Mesothelial cell of epicardium (in vitro differentiated cells): Measurements from ENCODE around the gene BOD1. TPM values are rescaled to one million over a fixed set of nuclear protein-coding genes. Genes with fewer than 3 reads are reported as not detected.
A peak's percentile ranks its signal among the peaks of the same experiment; 100 is the strongest.

Experiments used
- DNase-seq, 2 experiments: peaks; one replicate each; pipeline ENCODE4 v3.0.0; 2021; ENCODE audit warnings: low spot score in 2 of 2; ENCODE audit not compliant: unreplicated experiment in 2 of 2
- H3K27ac Mint-ChIP-seq: 2 replicates; pipeline ENCODE4 v1.8.0; 2021; ENCODE audit warnings: mixed read lengths
- H3K27me3 Mint-ChIP-seq: 2 replicates; pipeline ENCODE4 v1.8.0; 2021; ENCODE audit warnings: low read depth, mixed read lengths
- H3K36me3 Mint-ChIP-seq: 2 replicates; pipeline ENCODE4 v1.8.0; 2021; ENCODE audit warnings: mixed read lengths
- H3K4me1 Mint-ChIP-seq: 2 replicates; pipeline ENCODE4 v1.8.0; 2021; ENCODE audit warnings: mixed read lengths
- H3K4me3 Mint-ChIP-seq: 2 replicates; pipeline ENCODE4 v1.8.0; 2021; ENCODE audit warnings: mild to moderate bottlenecking, moderate library complexity, mixed read lengths
- H3K9me3 Mint-ChIP-seq: 2 replicates; pipeline ENCODE4 v1.8.0; 2021; ENCODE audit warnings: mixed read lengths
- CTCF ChIP-seq: fragments of 200-600 bp; sonication (generic); IDR thresholded peaks from one replicate; pipeline ENCODE4 v1.5.0; 2021; ENCODE audit warnings: antibody characterized with exemption; ENCODE audit not compliant: unreplicated experiment
- total RNA-seq: library from RNA; stranded (reverse); gene quantifications from 3 replicates; pipeline ENCODE4 v1.2.1, GENCODE V29; 2021

The BOD1 gene
- total RNA-seq = 90.6 to 91.9 TPM (median 91.2 TPM) in 3 replicates

DNA sequence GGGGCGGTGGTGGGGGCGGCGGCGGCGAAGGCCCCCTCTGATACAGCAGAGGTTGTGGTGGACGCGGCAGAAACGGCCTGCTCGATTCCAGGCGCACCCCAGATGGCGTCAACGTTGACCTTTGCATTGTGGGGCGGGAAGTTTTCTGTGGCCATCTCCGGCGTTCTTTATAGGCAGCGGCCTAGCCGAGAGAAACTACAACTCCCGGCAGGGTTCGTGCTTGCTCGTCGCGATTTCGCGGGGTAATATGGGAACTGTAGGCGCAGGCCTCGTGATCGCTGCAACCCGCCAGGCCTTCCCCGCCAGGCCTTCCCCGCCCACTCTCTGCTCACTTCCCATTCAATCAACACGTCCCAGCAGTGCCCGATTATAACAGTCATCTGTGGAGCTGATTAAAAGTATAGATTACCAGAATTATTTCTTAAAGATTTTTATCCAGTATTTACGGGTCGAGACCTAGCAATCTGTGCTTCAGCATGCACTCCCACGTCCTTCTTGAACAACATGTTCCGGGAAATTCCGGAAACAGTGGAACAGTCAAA is at the start of gene BOD1:
TSS of gene BOD1 (minus strand) at position 74 of the 542 bp plus-strand sequence. CDS start 214 bp downstream, outside the sequence.
- TF ChIP-seq CTCF = no peak
- peak within 1 kb of the TSS; percentile 87 for H3K4me3 Mint-ChIP-seq
- H3K4me1 Mint-ChIP-seq = peaks cover 34% of the 10 kb centered on the region
- H3K9me3 Mint-ChIP-seq = no peaks in the 10 kb centered on the region
- H3K27ac Mint-ChIP-seq = peak within 1 kb of the TSS; percentile 97
- peak; percentile 82 to 92 for DNase-seq
- H3K36me3 Mint-ChIP-seq = peaks cover 7% of the 10 kb centered on the region
- H3K27me3 Mint-ChIP-seq = no peaks in the 10 kb centered on the region

- H3K27me3 Mint-ChIP-seq = peaks cover 10% of the 10 kb centered on the region
- H3K27ac Mint-ChIP-seq = no peak overlapping the region
- no peaks in the 10 kb centered on the region for H3K36me3 Mint-ChIP-seq
- DNase-seq = no peak
- H3K4me3 Mint-ChIP-seq = no peak overlapping the region
- peaks cover 10% of the 10 kb centered on the region for H3K4me1 Mint-ChIP-seq
- H3K9me3 Mint-ChIP-seq = peaks cover 6% of the 10 kb centered on the region
- no peak for TF ChIP-seq CTCF
Measured at GRCh38 chr5:173665326-173665725, 48.9 kb upstream of the BOD1 start.

DNA sequence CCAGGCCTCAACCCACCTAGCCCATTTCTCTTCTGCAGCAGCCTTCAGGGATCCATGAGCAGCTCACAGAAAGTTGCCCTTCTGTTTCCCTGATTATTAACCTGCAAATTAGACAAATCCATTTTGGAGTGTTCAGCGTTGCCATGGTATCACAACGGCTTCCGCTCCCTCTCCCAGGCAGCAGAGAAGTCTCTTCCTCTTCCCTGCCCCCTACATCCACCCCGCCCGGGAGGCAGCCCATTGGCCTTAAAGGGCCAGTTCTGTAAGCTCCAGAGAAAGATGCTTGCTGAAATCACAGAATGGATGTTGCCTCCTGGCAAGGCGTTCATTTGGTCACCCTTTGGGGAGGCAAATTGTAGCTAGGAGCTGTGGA is 47.7 kb upstream of the BOD1 start:
- no peak overlapping the region for H3K27ac Mint-ChIP-seq
- H3K9me3 Mint-ChIP-seq = peaks cover 6% of the 10 kb centered on the region
- no peak overlapping the region for H3K4me3 Mint-ChIP-seq

DNA sequence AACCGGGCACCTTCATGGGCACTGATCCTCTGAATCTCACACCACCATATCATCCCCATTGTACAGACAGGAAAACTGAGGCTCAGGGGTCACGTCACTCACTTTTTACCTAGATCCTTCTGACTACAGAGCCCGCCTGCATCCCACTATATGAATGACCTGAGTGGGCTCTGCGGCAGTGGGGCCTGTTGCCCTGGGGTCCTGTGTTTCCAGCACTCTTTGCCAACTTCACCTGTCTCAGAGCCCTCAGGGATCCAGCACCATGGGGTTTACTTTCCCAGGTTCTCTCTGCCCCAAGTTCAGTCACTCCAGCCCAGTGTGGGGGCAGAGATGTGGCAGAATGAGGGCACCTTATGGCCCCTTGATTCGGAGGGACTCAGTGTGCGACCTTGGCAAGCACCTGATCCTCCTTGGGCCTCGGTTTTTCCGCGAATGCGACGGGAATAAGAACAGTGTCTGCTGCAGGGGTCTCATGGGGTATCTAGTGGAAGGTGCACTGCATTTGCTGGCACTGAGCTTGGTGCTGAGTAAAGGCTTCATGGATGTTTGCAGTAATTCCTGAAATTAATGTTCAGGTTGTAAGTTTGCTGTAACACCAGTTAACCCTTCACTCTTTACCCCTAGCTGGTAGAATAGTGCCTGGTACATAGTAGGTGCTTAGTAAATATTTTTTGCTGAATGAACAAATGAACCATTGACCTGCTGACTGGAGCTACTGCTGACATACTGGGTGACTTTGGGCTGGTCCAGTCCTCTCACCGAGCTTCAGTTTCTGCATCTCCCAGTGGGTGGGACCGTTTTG is 47.1 kb upstream of the BOD1 start:
- Mint-ChIP-seq H3K4me3 (no peak overlapping the region), H3K9me3 (peaks cover 6% of the 10 kb centered on the region)
- no peak for TF ChIP-seq CTCF

More for the DNA sequence above, 47.7 kb upstream of the BOD1 start:
- Mint-ChIP-seq H3K36me3 (no peaks in the 10 kb centered on the region), H3K4me1 (no peaks in the 10 kb centered on the region), H3K27me3 (peaks cover 7% of the 10 kb centered on the region)
- no peak for DNase-seq
- no peak for TF ChIP-seq CTCF

DNA sequence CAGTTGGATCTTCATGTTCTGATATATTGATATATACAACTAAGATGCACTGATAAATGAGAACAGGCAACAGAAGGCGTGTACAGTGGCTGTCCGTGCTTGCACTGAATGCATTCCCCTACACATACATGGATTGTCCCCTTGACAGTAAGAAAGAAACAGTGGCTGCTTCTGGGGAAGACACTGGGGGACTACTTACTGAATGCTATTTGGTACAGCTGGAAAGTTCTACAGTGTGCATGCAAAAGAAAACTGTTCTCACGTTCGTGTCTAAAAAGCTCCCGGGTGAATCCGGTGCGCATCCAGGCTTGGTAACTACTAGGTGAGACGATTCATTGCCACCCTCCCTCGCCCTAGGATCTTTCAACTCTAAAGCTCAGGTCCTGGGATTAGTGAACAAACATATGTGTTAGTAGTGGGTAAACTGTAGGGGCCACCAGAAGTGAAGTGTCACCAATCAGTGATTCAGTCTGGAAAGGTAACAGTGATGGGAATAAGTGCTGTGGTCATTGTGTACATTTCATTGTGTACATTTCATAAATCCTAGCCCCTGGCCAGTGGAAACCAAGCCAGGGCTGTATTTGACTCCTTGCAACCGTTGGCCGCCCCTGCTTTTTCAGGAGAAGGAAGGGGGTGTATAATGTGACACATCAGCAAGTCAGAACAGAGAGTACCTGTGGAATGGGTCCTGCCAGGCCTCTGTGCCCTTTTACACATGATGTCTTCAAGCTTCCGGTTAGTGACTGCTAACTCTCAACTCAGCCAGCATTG is 46.3 kb upstream of the BOD1 start:
- no peak overlapping the region for H3K4me3 Mint-ChIP-seq
- TF ChIP-seq CTCF = no peak
- peaks cover 7% of the 10 kb centered on the region for H3K27me3 Mint-ChIP-seq
- no peaks in the 10 kb centered on the region for H3K36me3 Mint-ChIP-seq
- no peak overlapping the region for H3K27ac Mint-ChIP-seq
- H3K9me3 Mint-ChIP-seq = peaks cover 6% of the 10 kb centered on the region
- no peaks in the 10 kb centered on the region for H3K4me1 Mint-ChIP-seq
- no peak for DNase-seq

More for the DNA sequence above, 47.1 kb upstream of the BOD1 start:
- H3K27ac Mint-ChIP-seq = no peak overlapping the region
- H3K27me3 Mint-ChIP-seq = peaks cover 7% of the 10 kb centered on the region
- no peak for DNase-seq
- no peaks in the 10 kb centered on the region for H3K36me3 Mint-ChIP-seq
- H3K4me1 Mint-ChIP-seq = no peaks in the 10 kb centered on the region
